ENCODE results near the gene PHKG2.
A peak's percentile ranks its signal among the peaks of the same experiment; 100 is the strongest.

Gene PHKG2

DNA sequence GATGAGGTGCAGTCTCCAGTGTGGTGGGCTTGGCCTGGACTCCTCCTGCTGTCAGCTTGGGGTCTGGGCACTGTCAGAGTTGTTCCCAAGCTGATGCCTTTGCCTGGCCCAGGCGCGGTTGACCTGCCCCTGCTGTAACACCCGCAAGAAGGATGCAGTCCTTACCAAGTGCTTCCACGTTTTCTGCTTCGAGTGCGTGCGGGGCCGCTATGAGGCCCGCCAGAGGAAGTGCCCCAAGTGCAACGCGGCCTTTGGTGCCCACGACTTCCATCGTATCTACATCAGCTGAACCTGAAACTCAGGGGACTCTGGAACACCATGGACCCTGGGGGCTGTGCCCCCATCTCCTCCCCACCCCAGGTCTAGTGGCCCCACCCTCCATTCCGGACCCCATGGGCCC lies 25.6 kb downstream of the PHKG2 start:
- DNase-seq (ENCODE audit: low read depth in 3 of 3, low spot score in 1 of 3) = no peak

DNA sequence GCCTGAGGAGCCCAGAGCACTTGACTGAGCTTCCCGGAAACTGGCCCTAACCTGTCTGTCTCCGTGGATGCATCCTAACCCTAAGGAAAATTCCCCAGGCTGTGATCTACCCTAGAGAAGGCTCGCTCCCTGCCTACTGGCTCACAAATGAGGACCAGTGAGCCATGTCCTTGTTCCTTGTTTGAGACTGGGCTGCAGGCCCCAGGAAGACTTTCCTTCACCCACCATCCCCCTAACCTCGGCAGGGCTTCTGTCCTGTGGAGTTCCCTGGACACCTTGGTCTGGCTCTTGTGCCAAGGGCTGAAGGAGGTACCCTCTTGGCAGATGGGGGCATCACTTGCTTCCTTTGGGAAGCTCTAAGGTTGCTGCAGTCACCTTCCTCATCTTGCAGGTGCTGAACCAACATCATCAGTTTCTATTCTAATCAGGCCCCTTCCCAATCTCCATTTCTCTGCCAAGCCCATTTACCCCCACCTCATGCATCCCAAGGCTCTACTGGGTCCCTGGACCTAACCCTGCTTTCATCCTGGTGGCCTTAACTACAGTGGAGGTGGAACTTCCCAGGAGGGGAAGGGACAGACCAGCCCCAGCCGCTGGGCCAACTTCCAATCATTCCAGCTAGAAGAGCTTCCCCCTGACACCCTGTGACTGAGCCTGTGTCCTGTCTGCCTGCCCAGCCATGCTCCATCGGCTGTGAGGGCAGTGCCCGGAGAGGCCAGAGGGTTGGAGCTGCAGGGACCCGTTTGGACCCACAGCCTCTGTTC lies 26.3 kb downstream of the PHKG2 start:
- DNase-seq (ENCODE audit: low read depth in 3 of 3, low spot score in 1 of 3) = no peak

DNA sequence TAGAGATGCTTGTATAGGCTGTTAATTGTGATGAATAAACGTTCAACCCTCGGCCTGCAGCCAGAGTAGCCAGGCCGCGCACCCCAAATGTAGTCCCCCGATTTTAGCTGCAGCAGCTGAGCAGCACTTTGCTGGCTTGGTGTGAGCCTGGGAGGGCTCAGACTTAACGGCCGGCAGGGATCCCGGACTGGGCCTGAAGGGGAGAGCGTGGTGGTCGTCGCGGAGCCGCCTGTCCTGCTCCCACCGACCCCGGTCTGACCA lies 26.8 kb downstream of the PHKG2 start:
- no peak for DNase-seq (ENCODE audit: low read depth in 3 of 3, low spot score in 1 of 3)

DNA sequence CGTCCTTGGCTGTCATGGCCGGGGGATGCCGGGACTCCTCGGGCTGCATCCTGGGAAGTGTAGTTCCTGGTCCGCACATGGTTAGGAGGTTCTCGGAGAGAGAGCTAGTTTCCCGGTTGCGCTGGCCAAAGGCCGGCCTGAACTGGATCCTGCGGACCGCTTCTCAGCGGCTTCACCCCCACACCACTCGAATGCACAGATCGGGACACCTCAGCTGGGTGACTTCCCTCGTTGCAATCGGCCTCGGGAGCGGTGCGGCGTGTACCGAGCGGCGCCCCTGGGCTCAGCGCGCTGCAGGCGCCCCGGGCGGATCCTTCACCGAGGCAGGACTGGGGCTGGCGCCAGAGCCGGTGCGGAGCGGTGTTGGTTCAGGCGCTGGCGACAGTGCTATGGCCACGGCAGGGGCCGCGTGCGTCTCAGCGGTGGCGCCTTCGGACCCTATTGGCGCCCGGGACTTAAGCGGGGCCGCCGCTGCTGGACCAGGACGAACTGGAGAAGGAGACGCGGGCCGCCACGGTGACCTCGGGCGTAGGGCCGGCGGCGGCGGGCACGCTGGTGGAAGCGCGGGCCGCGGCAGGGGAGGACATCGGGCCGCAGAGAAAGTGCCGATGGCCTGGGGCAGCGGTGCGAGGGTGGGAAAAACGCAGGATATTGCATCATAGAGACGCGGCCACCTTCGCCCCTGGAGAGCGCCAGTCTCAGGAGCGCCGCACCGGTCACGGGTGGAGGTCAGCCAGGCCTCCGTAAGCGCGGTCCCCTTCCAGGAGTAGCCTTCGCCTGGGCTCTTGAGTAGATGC lies 27.4 kb downstream of the PHKG2 start:
- DNase-seq (ENCODE audit: low read depth in 3 of 3, low spot score in 1 of 3) = peak in 1 of 3 donors; percentile 47

DNA sequence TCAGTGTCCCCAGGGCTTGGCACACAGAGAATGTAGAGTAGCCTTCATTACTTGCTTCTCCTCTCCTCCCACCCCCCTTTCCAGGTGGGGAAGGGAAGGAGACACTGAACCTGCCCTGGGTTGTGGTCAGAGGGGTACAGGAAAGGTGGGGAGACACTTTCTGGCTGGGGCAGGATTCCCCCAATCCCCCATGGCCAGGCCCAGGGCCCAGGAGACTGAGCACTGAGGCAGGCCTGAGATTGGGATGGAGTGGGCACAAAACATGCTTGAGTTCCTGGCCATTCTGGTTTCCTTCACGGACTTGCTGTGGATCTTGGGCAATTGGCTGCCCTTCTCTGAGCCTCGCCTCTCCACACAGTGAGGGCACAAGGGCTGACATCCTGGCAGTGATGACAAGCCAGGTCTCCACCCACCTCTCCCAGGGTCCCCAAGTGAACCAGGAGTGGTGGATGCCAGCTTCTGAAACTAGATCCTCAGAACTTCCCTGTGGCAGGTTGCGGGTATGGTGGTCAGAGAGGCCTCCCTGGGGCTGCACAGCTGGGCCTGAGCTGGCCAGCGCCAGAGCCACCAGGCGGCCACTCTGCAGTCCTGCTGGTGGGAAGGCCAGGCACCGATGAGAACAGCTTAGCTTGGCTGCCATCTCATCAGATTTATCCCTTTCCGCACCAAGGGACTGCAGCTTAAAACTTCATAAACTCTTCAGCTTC lies 29.5 kb downstream of the PHKG2 start:
- no peak for DNase-seq (ENCODE audit: low read depth in 3 of 3, low spot score in 1 of 3)

DNA sequence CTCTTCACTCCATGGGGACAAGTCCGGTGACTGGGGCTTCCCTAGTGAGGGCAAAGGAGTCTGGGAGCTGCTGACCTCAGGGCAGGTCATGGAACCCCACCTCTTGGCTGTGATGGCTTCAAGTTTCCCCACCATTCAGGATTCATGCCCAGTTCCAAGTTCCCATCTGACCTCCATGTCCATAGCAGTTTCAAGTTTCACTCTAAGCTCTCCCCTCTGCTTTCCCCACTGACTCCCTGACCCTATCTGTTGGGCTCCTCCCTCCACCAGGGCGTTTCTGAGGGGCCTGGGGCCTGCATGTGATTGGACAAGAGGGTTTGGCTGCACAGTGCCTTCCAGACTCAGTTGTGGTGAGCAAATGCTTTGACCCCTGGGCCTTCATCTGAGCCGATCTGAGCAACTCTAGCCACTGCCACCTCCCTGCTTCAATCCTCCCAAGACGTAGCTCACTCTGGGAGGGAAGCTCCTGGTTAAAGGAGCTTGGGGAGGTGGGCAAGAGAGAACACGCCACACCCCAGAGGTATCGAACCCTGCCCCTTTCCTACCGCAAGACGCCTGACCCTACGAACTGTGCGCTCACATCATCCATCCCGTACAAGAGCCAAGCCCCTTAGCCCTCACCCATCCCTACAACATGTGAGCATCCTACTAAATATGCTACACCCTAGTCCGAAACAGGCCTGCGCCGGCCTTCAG lies 30.5 kb downstream of the PHKG2 start:
- DNase-seq (ENCODE audit: low read depth in 3 of 3, low spot score in 1 of 3) = no peak

DNA sequence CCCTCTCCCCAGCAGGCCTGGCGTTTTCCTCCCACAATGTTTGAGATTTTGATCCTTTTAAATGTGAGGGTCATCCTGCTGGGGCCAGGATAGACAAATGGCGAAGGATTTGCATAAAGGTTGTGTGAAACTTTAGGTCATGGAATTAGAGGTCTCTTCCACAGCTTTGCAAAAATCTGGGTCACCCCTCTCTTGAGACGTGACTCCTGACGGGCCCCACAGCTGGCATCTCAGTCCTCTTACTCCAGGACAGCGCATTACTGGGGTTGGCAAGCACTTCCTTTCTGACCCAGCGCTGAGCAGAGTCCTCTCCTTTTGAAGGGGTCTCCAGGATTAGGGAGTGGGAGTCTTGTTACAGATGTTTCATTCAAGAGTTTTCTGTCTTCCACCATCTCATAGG lies 31.4 kb downstream of the PHKG2 start:
- no peak for DNase-seq (ENCODE audit: low read depth in 3 of 3, low spot score in 1 of 3)

DNA sequence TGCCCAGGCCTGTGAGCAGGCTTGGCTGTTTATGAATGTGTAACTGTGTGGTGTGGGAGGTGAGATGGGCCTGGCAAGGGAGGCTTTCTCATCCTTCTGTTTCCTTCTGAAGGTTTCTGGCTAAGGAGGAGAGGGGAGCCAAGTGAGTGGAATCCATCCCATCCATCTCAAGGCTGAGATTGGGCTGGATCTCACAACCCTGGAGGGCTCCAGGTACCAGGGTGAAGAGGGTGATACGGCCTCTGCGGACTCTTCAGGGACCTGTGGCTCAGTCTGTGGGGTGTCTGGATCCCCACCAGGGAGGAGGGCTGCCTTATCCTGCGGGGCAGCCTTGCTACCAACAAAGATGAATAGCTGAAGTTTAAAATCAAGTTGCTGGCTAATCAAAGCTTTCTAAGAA lies 31.8 kb downstream of the PHKG2 start:
- DNase-seq (ENCODE audit: low read depth in 3 of 3, low spot score in 1 of 3) = no peak

DNA sequence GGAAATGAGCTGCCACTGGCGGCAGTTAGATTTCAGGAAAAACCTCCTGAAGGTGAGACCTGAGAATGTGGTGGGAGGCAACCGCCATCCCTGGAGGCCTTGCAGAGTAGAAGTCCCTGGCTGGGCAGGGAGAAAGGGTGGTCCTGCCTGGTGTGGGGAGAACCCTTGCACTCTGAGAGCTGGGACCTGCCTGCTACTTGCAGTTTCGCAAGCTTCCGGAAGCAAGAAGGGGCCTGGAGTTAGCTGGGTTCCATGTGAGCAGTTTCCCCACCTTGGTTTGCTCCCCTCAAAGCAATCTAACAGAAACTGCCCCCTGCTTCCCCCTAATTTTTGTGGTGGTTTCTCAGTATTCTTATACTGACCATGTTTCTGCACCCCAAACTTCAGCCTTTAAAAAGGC lies 32.3 kb downstream of the PHKG2 start:
- DNase-seq (ENCODE audit: low read depth in 3 of 3, low spot score in 1 of 3) = no peak

DNA sequence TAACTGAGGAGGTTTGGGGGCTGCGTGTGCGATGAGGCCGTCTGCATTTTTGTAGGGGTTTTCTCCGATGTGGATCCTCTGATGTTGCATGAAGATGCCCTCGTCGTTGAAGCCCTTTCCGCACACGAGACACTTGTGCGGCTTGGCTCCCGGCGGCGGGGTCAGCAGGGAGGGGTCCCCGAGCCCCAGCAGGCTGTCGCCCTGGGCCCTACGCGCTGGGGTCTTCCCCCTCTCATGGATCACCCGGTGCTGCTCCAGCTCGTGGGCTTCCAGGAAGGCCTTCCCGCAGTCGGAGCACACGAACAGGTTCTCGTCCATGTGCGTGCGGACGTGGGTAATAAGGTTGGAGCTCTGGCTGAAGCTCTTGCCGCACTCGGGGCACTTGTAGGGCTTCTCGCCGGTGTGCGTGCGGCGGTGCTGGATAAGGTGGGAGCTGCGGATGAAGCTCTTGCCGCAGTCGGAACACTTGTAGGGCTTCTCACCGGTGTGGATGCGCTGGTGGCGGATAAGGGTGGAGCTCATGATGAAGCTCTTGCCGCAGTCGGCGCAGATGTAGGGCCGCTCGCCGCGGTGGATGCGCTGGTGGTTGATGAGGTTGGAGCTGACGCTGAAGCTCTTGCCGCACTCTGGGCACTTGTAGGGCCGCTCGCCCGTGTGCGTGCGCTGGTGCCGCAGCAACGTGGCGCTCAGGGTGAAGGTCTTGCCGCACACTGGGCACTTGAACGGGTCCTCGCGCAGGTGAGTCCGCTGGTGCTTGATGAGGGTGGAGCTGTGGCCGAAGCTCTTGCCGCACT lies 34.5 kb downstream of the PHKG2 start:
- no peak for DNase-seq (ENCODE audit: low read depth in 3 of 3, low spot score in 1 of 3)

DNA sequence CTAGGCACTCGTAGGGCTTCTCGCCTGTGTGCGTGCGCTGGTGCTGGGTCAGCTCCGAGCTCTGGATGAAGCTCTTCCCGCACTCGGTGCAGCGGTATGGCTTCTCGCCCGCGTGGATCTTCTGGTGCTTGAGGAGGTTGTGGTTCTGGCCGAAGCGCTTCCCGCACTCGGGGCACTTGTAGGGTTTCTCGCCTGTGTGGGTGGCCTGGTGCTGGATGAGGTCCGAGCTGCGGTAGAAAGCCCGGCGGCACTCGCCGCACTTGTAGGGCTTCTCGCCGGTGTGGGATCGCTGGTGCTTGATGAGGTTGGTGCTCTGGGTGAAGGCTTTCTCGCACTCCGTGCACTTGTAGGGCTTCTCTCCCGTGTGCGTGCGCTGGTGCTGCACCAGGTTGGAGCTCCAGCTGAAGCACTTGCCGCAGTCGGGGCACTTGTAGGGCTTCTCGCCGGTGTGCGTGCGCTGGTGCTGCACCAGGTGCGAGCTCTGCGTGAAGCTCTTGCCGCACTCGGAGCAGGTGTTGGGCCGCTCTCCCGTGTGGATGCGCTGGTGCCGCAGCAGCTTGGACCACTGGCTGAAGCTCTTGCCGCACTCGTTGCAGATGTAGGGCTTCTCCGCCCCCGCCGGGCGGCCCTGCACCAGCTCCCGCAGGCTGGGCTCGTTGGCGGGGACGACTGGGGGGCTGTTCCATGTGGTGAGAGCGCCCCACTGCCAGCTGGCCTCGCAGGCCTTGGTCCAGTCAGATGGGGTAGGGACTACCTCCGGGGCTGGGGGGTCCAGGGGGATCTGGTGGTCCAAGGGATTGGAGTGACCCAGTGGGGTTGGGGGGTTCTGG lies 35.3 kb downstream of the PHKG2 start:
- DNase-seq (ENCODE audit: low read depth in 3 of 3, low spot score in 1 of 3) = no peak

DNA sequence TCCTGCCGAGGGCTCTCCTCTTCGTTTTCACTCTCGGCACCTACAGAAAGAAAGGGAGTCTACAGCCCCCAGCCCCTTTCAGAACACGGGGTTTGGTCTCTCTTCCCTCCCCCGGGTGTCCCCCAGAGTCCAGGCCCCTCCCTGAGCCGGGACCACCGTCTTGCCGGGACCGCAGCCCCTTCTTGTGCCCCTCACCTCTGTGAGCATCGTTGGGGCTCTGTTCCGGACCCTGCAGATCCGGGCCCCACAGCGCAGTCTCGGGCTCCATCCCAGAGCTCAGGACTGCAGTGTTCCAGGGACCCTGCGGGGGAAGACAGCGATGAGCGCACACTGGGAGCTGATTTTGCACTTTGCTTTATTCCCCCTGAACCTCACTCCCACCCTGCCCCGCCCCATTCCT lies 36.0 kb downstream of the PHKG2 start:
- DNase-seq (ENCODE audit: low read depth in 3 of 3, low spot score in 1 of 3) = no peak

DNA sequence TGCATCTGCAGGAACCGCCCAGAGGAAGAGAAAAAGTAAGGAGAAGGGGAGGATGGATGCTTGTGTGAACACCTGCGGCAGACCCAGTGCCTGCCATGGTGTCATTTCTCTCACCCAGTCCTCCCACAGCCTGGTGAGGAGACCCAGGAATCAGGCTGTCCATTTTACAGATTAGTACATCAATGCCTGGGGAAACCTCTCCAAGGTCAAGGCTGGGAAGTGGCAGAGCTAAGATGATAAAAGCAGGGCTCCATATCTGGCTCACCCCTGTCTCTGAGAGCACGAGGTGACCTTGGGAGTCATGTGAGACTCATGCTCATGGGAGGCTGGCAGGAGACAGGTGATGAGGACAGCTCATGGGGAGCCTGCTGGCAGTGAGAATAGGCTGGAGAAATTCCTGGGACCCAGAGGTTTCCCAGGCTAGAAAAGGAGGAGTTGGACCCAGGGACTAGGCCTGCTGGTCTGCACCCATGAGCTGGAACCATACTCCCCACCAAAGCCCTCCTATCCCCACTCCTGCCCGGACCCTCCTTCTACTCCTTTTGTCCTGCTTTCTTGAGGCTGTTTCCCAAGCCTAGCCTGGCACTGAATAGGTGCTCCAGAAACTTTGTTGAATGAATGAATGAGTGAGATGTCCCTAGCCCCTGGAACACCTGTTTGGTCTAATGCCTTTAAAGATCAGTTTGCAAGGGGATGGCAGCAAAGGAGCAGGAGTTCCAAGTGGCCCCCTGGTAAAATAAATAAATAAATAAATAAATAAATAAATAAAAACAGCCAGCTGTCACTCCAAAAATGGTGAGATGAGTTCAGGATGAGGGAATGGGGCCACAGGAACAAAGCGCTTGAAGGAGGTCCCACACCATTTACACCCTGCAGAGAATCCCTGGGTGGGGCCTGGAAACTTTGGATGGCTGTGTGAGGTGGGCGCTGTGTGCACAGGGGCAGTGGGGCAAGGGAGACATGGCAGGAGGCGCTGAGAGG lies 37.2 kb downstream of the PHKG2 start:
- DNase-seq (ENCODE audit: low read depth in 3 of 3, low spot score in 1 of 3) = no peak

DNA sequence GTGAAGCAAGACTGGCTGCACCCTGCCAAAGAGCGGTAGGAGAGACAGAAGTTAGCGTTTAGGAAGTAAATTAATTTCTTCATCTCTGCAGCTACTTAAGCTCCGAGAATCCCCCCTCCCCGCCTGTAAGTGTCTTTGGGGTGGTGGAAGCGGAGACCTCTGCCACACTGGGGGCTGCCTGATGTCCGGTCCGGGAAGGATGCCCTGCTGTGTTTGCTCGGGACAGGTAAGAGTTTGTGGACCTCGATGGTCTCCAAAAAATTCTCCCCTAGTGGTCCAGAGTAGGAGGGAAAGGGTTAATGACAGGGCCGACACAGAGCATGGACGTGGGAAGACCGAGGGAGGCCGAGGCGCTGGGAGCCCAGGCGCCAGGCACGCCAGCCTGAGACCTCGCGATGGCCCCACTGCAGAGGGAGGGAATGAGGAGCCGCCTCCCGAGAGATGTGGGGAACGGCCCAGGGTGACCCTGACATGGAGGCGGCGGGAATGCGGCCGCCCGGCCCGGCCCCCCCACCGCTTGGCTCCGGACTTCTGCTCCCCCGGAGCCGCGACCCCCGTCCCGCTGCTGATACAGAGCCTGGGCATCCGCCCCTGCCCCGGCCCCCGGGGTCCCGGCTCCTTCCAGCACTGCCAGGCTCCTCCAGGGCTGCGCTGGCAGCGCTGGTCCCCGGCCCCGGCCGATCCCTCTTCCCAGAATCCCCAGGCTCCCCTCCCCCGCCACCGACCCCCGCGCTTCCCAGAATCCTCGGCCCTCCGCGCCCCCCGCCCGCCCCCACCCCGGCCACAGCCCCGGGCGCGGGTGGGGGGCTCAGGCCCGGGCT lies 38.1 kb downstream of the PHKG2 start:
- DNase-seq (ENCODE audit: low read depth in 3 of 3, low spot score in 1 of 3) = no peak

DNA sequence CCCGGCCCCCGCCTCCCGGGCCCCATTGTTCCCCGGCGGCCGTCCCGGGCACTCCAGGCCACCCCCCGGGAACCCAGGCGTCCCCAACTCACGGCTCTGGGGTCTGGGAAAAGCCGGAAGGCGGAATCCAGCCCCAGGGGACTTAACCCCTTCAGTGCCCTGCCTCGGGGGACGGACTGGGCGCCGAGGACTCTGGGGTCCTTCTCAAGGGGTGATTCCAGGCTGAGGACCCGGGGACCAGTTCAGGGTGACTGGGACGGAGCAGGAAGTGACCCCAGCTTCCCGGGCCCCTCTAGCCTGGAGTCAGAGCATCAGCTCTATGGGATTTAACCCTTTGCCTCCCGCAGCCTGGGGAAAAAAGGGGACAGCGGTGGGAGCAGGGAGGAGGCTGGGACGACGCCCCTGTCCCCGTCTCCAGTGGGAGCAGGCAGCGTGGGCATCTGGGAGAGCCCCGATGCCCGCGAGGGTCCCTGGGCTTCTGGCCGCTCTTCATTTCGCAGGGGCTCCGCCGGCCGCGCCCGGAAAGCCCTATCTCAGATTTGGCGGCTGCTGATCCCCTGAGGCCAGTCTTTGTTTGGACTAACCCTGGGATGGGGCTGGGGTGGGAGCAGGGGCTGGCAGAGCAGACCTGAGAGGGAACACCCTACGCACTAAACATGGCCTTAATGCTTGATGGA lies 38.8 kb downstream of the PHKG2 start, which contains the start of gene ZNF629:
Gene ZNF629, minus strand, starts transcription at position 270 of the 677 bp plus-strand sequence. CDS start 2,723 bp downstream, outside the sequence.
- peak in 1 of 3 donors; percentile 32 for DNase-seq (ENCODE audit: low read depth in 3 of 3, low spot score in 1 of 3)

DNA sequence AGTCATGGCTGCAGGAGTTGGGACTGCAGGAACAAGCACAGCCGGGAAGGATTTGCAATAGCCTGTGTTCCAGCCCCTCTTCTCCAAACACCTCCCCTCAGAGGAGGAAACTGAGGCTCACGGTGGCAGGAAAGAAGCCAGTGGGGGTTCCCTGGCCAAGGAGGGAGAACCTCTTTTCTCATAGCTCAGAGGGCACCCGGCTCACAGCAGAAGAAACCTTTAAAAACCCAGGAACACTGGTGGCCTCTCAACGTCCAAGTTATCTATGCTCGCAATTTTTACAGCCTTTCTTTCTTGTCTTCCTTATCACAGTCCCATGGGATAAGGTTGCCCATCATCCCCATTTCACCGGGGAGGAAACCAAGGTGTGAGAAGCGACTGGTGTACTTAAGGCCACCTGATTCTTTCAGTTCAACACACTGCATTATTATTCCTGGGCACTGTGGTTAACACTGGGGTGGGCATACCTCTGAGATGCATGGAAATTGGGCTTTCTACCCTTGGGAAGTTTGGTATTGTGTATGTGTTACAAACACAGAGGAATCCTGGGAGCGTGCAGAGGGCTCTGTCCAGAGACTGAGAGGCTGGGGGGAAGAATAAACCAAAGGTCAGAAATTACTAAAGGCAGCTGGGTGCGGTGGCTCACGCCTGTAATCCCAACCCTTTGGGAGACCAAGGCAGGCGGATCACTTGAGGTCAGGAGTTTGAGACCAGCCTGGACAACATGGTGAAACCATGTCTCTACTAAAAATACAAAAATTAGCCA lies 39.6 kb downstream of the PHKG2 start:
- no peak for DNase-seq (ENCODE audit: low read depth in 3 of 3, low spot score in 1 of 3)
